GM12878 (cell line): Measurements from ENCODE around the gene ANO3. TPM values are rescaled to one million over a fixed set of nuclear protein-coding genes. Genes with fewer than 3 reads are reported as not detected.

Experiments
- ATAC-seq: fragments of 200-7000 bp; cut with Tn5 transposase; 3 replicates; pipeline ENCODE4 v1.9.1; 2020; ENCODE audit warnings: mild to moderate bottlenecking, moderate library complexity
- BruUV-seq: library from RNA; stranded (reverse); fragments of 400-500 nt; replicated peaks from 2 replicates; lab custom pipeline; 2021; lab: Mats Ljungman, UMichigan
- CTCF ChIA-PET: fragments of 300-600 bp; sonication (Branson Sonifier 250); formaldehyde crosslinking; extraction: SDS; loops from one replicate; lab custom pipeline; 2021; ENCODE audit warnings: inconsistent platforms; lab: Yijun Ruan, JAX
- POLR2A ChIA-PET: fragments of 350-600 bp; formaldehyde crosslinking; extraction: SDS; loops from one replicate; lab custom pipeline; 2021; ENCODE audit warnings: inconsistent platforms; lab: Charles Lee
- RAD21 ChIA-PET: fragments of 300-600 bp; sonication (Branson Sonifier 250); formaldehyde crosslinking; loops from one replicate; lab custom pipeline; 2023; ENCODE audit warnings: antibody characterized with exemption; ENCODE audit not compliant: unreplicated experiment; lab: Charles Lee
- SMC1A ChIA-PET: fragments of 300-600 bp; sonication (Branson Sonifier 250); formaldehyde crosslinking; loops from one replicate; lab custom pipeline; 2023; ENCODE audit not compliant: unreplicated experiment, uncharacterized antibody; lab: Charles Lee
- DNase-seq: peaks from one replicate; pipeline ENCODE4 v3.0.0-alpha.2; 2011; ENCODE audit warnings: low read depth, low spot score
- FAIRE-seq: peaks from 3 replicates; lab custom pipeline; 2011; peaks lifted over from hg19 to GRCh38; lab: Jason Lieb, UNC
- H2AFZ ChIP-seq: 2 replicates; pipeline ENCODE4 v1.6.0; 2011; ENCODE audit warnings: low read depth, low read length, control low read depth; ENCODE audit not compliant: control insufficient read depth
- H3K27ac ChIP-seq: 2 replicates; pipeline ENCODE4 v1.5.1; 2011; ENCODE audit warnings: control low read depth; ENCODE audit not compliant: control insufficient read depth, insufficient read depth
- H3K27me3 ChIP-seq, 2 experiments: replicated peaks in 1 of 2; 2 replicates each; pipeline versions ENCODE4 v1.6.0 to v1.6.1; 2011; ENCODE audit warnings: low read length in 1 of 2; ENCODE audit not compliant: control insufficient read depth in 2 of 2, insufficient read depth in 2 of 2
- H3K36me3 ChIP-seq, 2 experiments: 2 replicates each; pipeline ENCODE4 v1.5.1; 2011; ENCODE audit warnings: low read length in 1 of 2; ENCODE audit not compliant: control insufficient read depth in 2 of 2, insufficient read depth in 2 of 2
- H3K4me1 ChIP-seq: 2 replicates; pipeline ENCODE4 v1.6.1; 2011; ENCODE audit warnings: mild to moderate bottlenecking, low read length, moderate library complexity, mixed read lengths; ENCODE audit not compliant: control insufficient read depth, insufficient read depth
- H3K4me2 ChIP-seq: 2 replicates; pipeline ENCODE4 v1.6.0; 2011; ENCODE audit warnings: control low read depth; ENCODE audit not compliant: control insufficient read depth, insufficient read depth
- H3K4me3 ChIP-seq: fragments of 200-600 bp; sonication (generic); 2 replicates; pipeline ENCODE4 v1.5.1; 2016
- H3K79me2 ChIP-seq: 2 replicates; pipeline ENCODE4 v1.6.0; 2011; ENCODE audit warnings: low read length; ENCODE audit not compliant: control insufficient read depth, insufficient read depth
- H3K9ac ChIP-seq: 2 replicates; pipeline ENCODE4 v1.8.0; 2011; ENCODE audit warnings: low read length, control low read depth, mixed read lengths; ENCODE audit not compliant: control insufficient read depth, insufficient read depth
- H3K9me3 ChIP-seq: replicated peaks from 3 replicates; pipeline ENCODE4 v1.5.1; 2011; ENCODE audit warnings: mild to moderate bottlenecking, low read length; ENCODE audit not compliant: control insufficient read depth, insufficient read depth
- H4K20me1 ChIP-seq: 2 replicates; pipeline ENCODE4 v1.6.0; 2011; ENCODE audit not compliant: control insufficient read depth, insufficient read depth
- ATF2 ChIP-seq: IDR thresholded peaks from 2 replicates; pipeline ENCODE4 v1.6.1; 2012; ENCODE audit warnings: low read length, inconsistent platforms
- IKZF1 ChIP-seq: fragments of 450-650 bp; conservative IDR thresholded peaks from 2 replicates; pipeline ENCODE4 v1.6.1; 2017; ENCODE audit warnings: antibody characterized with exemption, mild to moderate bottlenecking
- SMARCA5 ChIP-seq: fragments of 450-650 bp; IDR thresholded peaks from 2 replicates; pipeline ENCODE4 v1.6.1; 2017; ENCODE audit warnings: mild to moderate bottlenecking
- SPI1 ChIP-seq: IDR thresholded peaks from 2 replicates; pipeline ENCODE4 v1.6.1; 2011; ENCODE audit warnings: low read depth, mild to moderate bottlenecking, low read length, moderate library complexity, borderline replicate concordance; ENCODE audit not compliant: insufficient read depth
- WGBS: methylation state at CpG from one replicate; pipeline ENCODE4 v1.1.6; 2016; ENCODE audit warnings: low lambda C conversion rate; ENCODE audit not compliant: insufficient replicate concordance, insufficient coverage; ENCODE audit errors: missing lambda C conversion rate; 5-methylcytosine and 5-hydroxymethylcytosine counted together
- in situ Hi-C: fragments of 300-500 bp; cut with MboI; formaldehyde crosslinking; loops from 9 replicates; pipeline ENCODE4 v1.14.3; 2018; ENCODE audit warnings: mixed read lengths
- intact Hi-C: fragments of 100-400 bp; cut with micrococcal nuclease; formaldehyde crosslinking; loops from one replicate; pipeline ENCODE4 v1.14.2; 2022; ENCODE audit not compliant: unreplicated experiment
- polyA plus RNA-seq, 11 experiments: library from polyadenylated mRNA; depleted of rRNA in 4 of 11; unstranded in 6 of 11; stranded (reverse) in 5 of 11; fragments of >200 nt; fragmentation: Nextera tagmentation in 4 of 11; fragmentation: Illumina TruSeq in 1 of 11; extraction: Ambion mirVana in 4 of 11; extraction: Trizol in 1 of 11; gene quantifications; 1 replicate in 1 of 11; 2 replicates in 10 of 11; pipeline versions ENCODE4 v1.2.1 to v1.2.3, GENCODE V29; 2011 to 2016; ENCODE audit warnings: inconsistent platforms in 2 of 11, missing spikeins in 2 of 11, low read depth in 1 of 11
- total RNA-seq, 4 experiments: library from RNA; depleted of rRNA in 3 of 4; stranded (reverse); fragments of >200 nt in 3 of 4; fragmentation: Illumina TruSeq in 1 of 4; extraction: Trizol in 1 of 4; gene quantifications; 2 replicates each; pipeline versions ENCODE4 v1.2.1 to v1.2.3, GENCODE V29; 2013 to 2021

Gene ANO3
- total and polyA plus RNA-seq, 10 of the 15 experiments (the other 5 are each of a cell fraction or from before 2014, with no cell fraction given), result 0.13 to 5.9 (median 0.44) TPM

- no peak for DNase-seq
- no peaks in the 10 kb centered on the region for H3K36me3 ChIP-seq
- in situ Hi-C loops, result loop anchor here (10.0 kb wide), 1 partner anchor 262 kb away; no protein-coding TSS in a partner anchor
These were observed 224.7 kb downstream of the ANO3 start for GRCh38 chr11:26556582-26556981.

More at GRCh38 chr11:26556582-26556981, 224.7 kb downstream of the ANO3 start:
- Histone ChIP-seq H3K4me1 (no peaks in the 10 kb centered on the region), H3K9ac (no peak overlapping the region), H3K4me3 (no peak overlapping the region), H3K27me3 (no peaks in the 10 kb centered on the region), H3K79me2 (no peaks in the 10 kb centered on the region), H3K27ac (no peak overlapping the region), H3K9me3 (no peaks in the 10 kb centered on the region), H3K4me2 (no peak overlapping the region), H4K20me1 (no peaks in the 10 kb centered on the region), H2AFZ (no peak overlapping the region)
- ATAC-seq, result peak; percentile 85
- CTCF ChIA-PET, result interaction anchor here (0.8 to 2.9 kb wide), 8 partner anchors 10 to 93 kb away, joined by 3 to 13 read pairs (median 4); no protein-coding TSS in a partner anchor
- intact Hi-C loops, result loop anchor here (10.0 kb wide), 1 partner anchor 222 kb away; the partner anchor contains the start of gene ANO3
- BruUV-seq, result no TSS peak
- POLR2A ChIA-PET, result interaction anchor here (0.5 to 1.3 kb wide), 4 partner anchors 24 to 118 kb away, joined by 3 read pairs; no protein-coding TSS in a partner anchor
- SMC1A ChIA-PET, result interaction anchor here (0.7 to 4.2 kb wide), 17 partner anchors 11 to 94 kb away, joined by 3 to 23 read pairs (median 9); no protein-coding TSS in a partner anchor
- FAIRE-seq, result no peak
- RAD21 ChIA-PET, result interaction anchor here (0.9 to 3.4 kb wide), 7 partner anchors 13 to 95 kb away, joined by 4 to 11 read pairs (median 5); partner anchors contain the start of gene MUC15
- 31% methylated on average over 1 of the region's 1 CpG for WGBS
- TF ChIP-seq ATF2 (no peak), SMARCA5 (no peak), IKZF1 (peak; percentile 25; the same call in 1 of the 2 replicates), SPI1 (peak; percentile 90)
